Stimulated activated memory B cell treated with anti-CD40 and anti-IgM and Interleukin-4, amounts not matched to agents 10 μg/mL and 1 μg/mL and 100 μg/mL, for 72 hours (primary cell): Measurements from ENCODE around the gene TBC1D25.
"Not testable (repeated sequence)": the region's sequence is repeated elsewhere in the genome, so short reads cannot be mapped to it uniquely, and the experiment has no call there.

Experiments used
- ATAC-seq: fragments of 150-1000 bp; cut with Tn5 transposase; 2 replicates; pipeline ENCODE4 v1.10.0; 2021
- H3K27ac Mint-ChIP-seq: one replicate; pipeline ENCODE4 v1.8.0; 2022; ENCODE audit warnings: mild to moderate bottlenecking, mixed read lengths
- H3K27me3 Mint-ChIP-seq: one replicate; pipeline ENCODE4 v1.8.0; 2022; ENCODE audit warnings: mixed read lengths
- H3K36me3 Mint-ChIP-seq: one replicate; pipeline ENCODE4 v1.8.0; 2022; ENCODE audit warnings: mixed read lengths
- H3K4me1 Mint-ChIP-seq: one replicate; pipeline ENCODE4 v1.8.0; 2022; ENCODE audit warnings: mixed read lengths
- H3K4me3 Mint-ChIP-seq: one replicate; pipeline ENCODE4 v1.8.0; 2022; ENCODE audit warnings: mild to moderate bottlenecking, moderate library complexity, mixed read lengths
- H3K9me3 Mint-ChIP-seq: one replicate; pipeline ENCODE4 v1.8.0; 2022; ENCODE audit warnings: mixed read lengths

Gene TBC1D25

GRCh38 chrX:48511560-48511959, 28.0 kb upstream of the TBC1D25 start:
- no peak for ATAC-seq
- no peak overlapping the region for H3K4me3 Mint-ChIP-seq

GRCh38 chrX:48512371-48512935, 27.1 kb upstream of the TBC1D25 start:
- Mint-ChIP-seq H3K36me3 (peaks cover 32% of the 10 kb centered on the region), H3K4me1 (peaks cover 23% of the 10 kb centered on the region), H3K27me3 (no peaks in the 10 kb centered on the region), H3K9me3 (no peaks in the 10 kb centered on the region), H3K27ac (no peak overlapping the region), H3K4me3 (no peak overlapping the region)
- ATAC-seq, result no peak

More at GRCh38 chrX:48511560-48511959, 28.0 kb upstream of the TBC1D25 start:
- Mint-ChIP-seq H3K9me3 (no peaks in the 10 kb centered on the region), H3K36me3 (peaks cover 32% of the 10 kb centered on the region), H3K27me3 (no peaks in the 10 kb centered on the region), H3K27ac (peak overlapping the region; percentile 54), H3K4me1 (peaks cover 23% of the 10 kb centered on the region)

GRCh38 chrX:48513670-48514069, 25.8 kb upstream of the TBC1D25 start:
- H3K27me3 Mint-ChIP-seq, result no peaks in the 10 kb centered on the region
- peaks cover 32% of the 10 kb centered on the region for H3K36me3 Mint-ChIP-seq
- H3K27ac Mint-ChIP-seq, result no peak overlapping the region
- peaks cover 23% of the 10 kb centered on the region for H3K4me1 Mint-ChIP-seq
- no peak overlapping the region for H3K4me3 Mint-ChIP-seq
- no peaks in the 10 kb centered on the region for H3K9me3 Mint-ChIP-seq
- no peak for ATAC-seq

- H3K27ac Mint-ChIP-seq, result no peak overlapping the region
- H3K9me3 Mint-ChIP-seq, result no peaks in the 10 kb centered on the region
- no peak for ATAC-seq
Measured at GRCh38 chrX:48514126-48514806, 25.2 kb upstream of the TBC1D25 start.

GRCh38 chrX:48514868-48515460, 24.6 kb upstream of the TBC1D25 start:
- Mint-ChIP-seq H3K4me3 (no peak overlapping the region), H3K27ac (no peak overlapping the region), H3K9me3 (no peaks in the 10 kb centered on the region), H3K36me3 (peaks cover 32% of the 10 kb centered on the region), H3K27me3 (no peaks in the 10 kb centered on the region), H3K4me1 (peaks cover 13% of the 10 kb centered on the region)
- ATAC-seq, result no peak

More at GRCh38 chrX:48514126-48514806, 25.2 kb upstream of the TBC1D25 start:
- H3K4me3 Mint-ChIP-seq, result no peak overlapping the region
- peaks cover 32% of the 10 kb centered on the region for H3K36me3 Mint-ChIP-seq
- H3K4me1 Mint-ChIP-seq, result peaks cover 20% of the 10 kb centered on the region
- no peaks in the 10 kb centered on the region for H3K27me3 Mint-ChIP-seq

GRCh38 chrX:48515842-48516241, 23.7 kb upstream of the TBC1D25 start:
- ATAC-seq, result no peak
- H3K27ac Mint-ChIP-seq, result no peak overlapping the region
- no peaks in the 10 kb centered on the region for H3K27me3 Mint-ChIP-seq
- peaks cover 32% of the 10 kb centered on the region for H3K36me3 Mint-ChIP-seq
- peaks cover 13% of the 10 kb centered on the region for H3K4me1 Mint-ChIP-seq
- H3K4me3 Mint-ChIP-seq, result no peak overlapping the region
- no peaks in the 10 kb centered on the region for H3K9me3 Mint-ChIP-seq

GRCh38 chrX:48516285-48516684, 23.2 kb upstream of the TBC1D25 start:
- Mint-ChIP-seq H3K9me3 (no peaks in the 10 kb centered on the region), H3K27ac (no peak overlapping the region), H3K36me3 (peaks cover 28% of the 10 kb centered on the region), H3K4me1 (peaks cover 13% of the 10 kb centered on the region), H3K27me3 (no peaks in the 10 kb centered on the region), H3K4me3 (no peak overlapping the region)
- no peak for ATAC-seq

GRCh38 chrX:48516987-48517386, 22.5 kb upstream of the TBC1D25 start:
- H3K4me3 Mint-ChIP-seq, result no peak overlapping the region
- no peaks in the 10 kb centered on the region for H3K27me3 Mint-ChIP-seq
- H3K9me3 Mint-ChIP-seq, result no peaks in the 10 kb centered on the region
- ATAC-seq, result no peak
- no peak overlapping the region for H3K27ac Mint-ChIP-seq
- peaks cover 24% of the 10 kb centered on the region for H3K36me3 Mint-ChIP-seq
- peaks cover 13% of the 10 kb centered on the region for H3K4me1 Mint-ChIP-seq

- not testable (repeated sequence) for H3K27me3 Mint-ChIP-seq, ATAC-seq, H3K9me3 Mint-ChIP-seq, H3K27ac Mint-ChIP-seq, H3K4me3 Mint-ChIP-seq
- H3K36me3 Mint-ChIP-seq, result peaks cover 24% of the 10 kb centered on the region
- peaks cover 17% of the 10 kb centered on the region for H3K4me1 Mint-ChIP-seq
Measured at GRCh38 chrX:48519481-48519880, 20.0 kb upstream of the TBC1D25 start.

GRCh38 chrX:48520455-48520854, 19.1 kb upstream of the TBC1D25 start:
- H3K4me1 Mint-ChIP-seq, result peaks cover 17% of the 10 kb centered on the region

GRCh38 chrX:48520976-48521352, 18.6 kb upstream of the TBC1D25 start:
- peak overlapping the region; percentile 95 for H3K27ac Mint-ChIP-seq
- H3K4me1 Mint-ChIP-seq, result peaks cover 17% of the 10 kb centered on the region
- peak overlapping the region; percentile 84 for H3K4me3 Mint-ChIP-seq
- no peaks in the 10 kb centered on the region for H3K27me3 Mint-ChIP-seq
- no peak for ATAC-seq
- no peaks in the 10 kb centered on the region for H3K9me3 Mint-ChIP-seq
- peaks cover 10% of the 10 kb centered on the region for H3K36me3 Mint-ChIP-seq

More at GRCh38 chrX:48520455-48520854, 19.1 kb upstream of the TBC1D25 start:
- Mint-ChIP-seq H3K9me3 (no peaks in the 10 kb centered on the region), H3K36me3 (peaks cover 14% of the 10 kb centered on the region), H3K27ac (peak overlapping the region; percentile 95), H3K27me3 (no peaks in the 10 kb centered on the region), H3K4me3 (peak overlapping the region; percentile 84)
- no peak for ATAC-seq

- no peaks in the 10 kb centered on the region for H3K9me3 Mint-ChIP-seq
- H3K27ac Mint-ChIP-seq, result peak within 1 kb of the TSS; percentile 95
- H3K27me3 Mint-ChIP-seq, result no peaks in the 10 kb centered on the region
- ATAC-seq, result peak; percentile 100
- peak within 1 kb of the TSS; percentile 84 for H3K4me3 Mint-ChIP-seq
- peaks cover 8% of the 10 kb centered on the region for H3K36me3 Mint-ChIP-seq
- H3K4me1 Mint-ChIP-seq, result peaks cover 21% of the 10 kb centered on the region
Measured at GRCh38 chrX:48521353-48522243, 17.9 kb upstream of the TBC1D25 start, which contains the start of gene EBP. Gene EBP, plus strand, starts transcription at chrX:48521808. Its CDS starts 1,964 bp downstream, at chrX:48523772.

- Mint-ChIP-seq H3K36me3 (peaks cover 11% of the 10 kb centered on the region), H3K27ac (peak overlapping the region; percentile 95), H3K27me3 (no peaks in the 10 kb centered on the region)
Measured at GRCh38 chrX:48522291-48522690, 17.2 kb upstream of the TBC1D25 start.

GRCh38 chrX:48523682-48524081, 15.8 kb upstream of the TBC1D25 start:
- H3K27ac Mint-ChIP-seq, result no peak overlapping the region
- ATAC-seq, result no peak
- no peaks in the 10 kb centered on the region for H3K27me3 Mint-ChIP-seq
- peak overlapping the region; percentile 47 for H3K4me3 Mint-ChIP-seq
- no peaks in the 10 kb centered on the region for H3K9me3 Mint-ChIP-seq
- H3K36me3 Mint-ChIP-seq, result peaks cover 18% of the 10 kb centered on the region
- H3K4me1 Mint-ChIP-seq, result peaks cover 23% of the 10 kb centered on the region

More at GRCh38 chrX:48522291-48522690, 17.2 kb upstream of the TBC1D25 start:
- no peak for ATAC-seq
- Mint-ChIP-seq H3K9me3 (no peaks in the 10 kb centered on the region), H3K4me1 (peaks cover 23% of the 10 kb centered on the region), H3K4me3 (peak overlapping the region; percentile 84)

GRCh38 chrX:48525853-48526252, 13.7 kb upstream of the TBC1D25 start:
- H3K4me3 Mint-ChIP-seq, ATAC-seq, H3K27ac Mint-ChIP-seq, H3K9me3 Mint-ChIP-seq, H3K27me3 Mint-ChIP-seq: not testable (repeated sequence)
- peaks cover 16% of the 10 kb centered on the region for H3K4me1 Mint-ChIP-seq
- peaks cover 21% of the 10 kb centered on the region for H3K36me3 Mint-ChIP-seq
